Measurements from ENCODE around the gene BCAS3. TPM values are rescaled to one million over a fixed set of nuclear protein-coding genes. Genes with fewer than 3 reads are reported as not detected.

The BCAS3 gene
- total RNA-seq, 1 donor from 2014 or later: 14.5 TPM

DNA sequence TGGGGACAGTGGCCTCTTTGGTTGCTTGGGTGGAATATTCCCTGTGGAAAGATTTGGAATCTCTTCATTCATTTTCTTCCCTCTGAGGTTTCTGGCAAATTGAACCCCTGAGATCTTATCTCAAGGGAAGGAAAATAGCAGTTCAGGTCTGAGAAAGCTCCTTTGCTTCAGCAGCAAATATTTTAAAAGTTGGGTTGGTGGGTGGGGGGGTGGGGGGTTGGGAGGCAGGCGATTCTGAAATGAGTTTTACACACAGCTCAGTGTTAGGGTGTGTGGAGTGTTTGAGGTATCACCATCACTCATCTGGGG, 728.8 kb downstream of the BCAS3 start:
- Mint-ChIP-seq H3K4me3 (ENCODE audit: unreplicated experiment) (no peak overlapping the region), H3K4me1 (ENCODE audit: low read depth, unreplicated experiment) (no peaks in the 10 kb centered on the region), H3K27me3 (ENCODE audit: low read depth, unreplicated experiment) (peaks cover 63% of the 10 kb centered on the region), H3K36me3 (ENCODE audit: low read depth, unreplicated experiment) (peaks cover 2% of the 10 kb centered on the region), H3K27ac (ENCODE audit: unreplicated experiment) (peak overlapping the region; percentile 53), H3K9me3 (ENCODE audit: unreplicated experiment) (peaks cover 3% of the 10 kb centered on the region)
- FAIRE-seq (no peak), DNase-seq (ENCODE audit: low read depth) (no peak)
- peaks cover 59% of the 10 kb centered on the region for H3K79me2 ChIP-seq (ENCODE audit: insufficient read depth, low read length)
- peaks cover 36% of the 10 kb centered on the region for H4K20me1 ChIP-seq (ENCODE audit: insufficient read depth, low read length)
- no peak overlapping the region for H3K9ac ChIP-seq (ENCODE audit: low read length)
- H3K4me2 ChIP-seq (ENCODE audit: low read length): no peak overlapping the region
- no peaks in the 10 kb centered on the region for H3K36me3 ChIP-seq (ENCODE audit: insufficient read depth, low read length)
- no peak overlapping the region for H3K27ac ChIP-seq (ENCODE audit: low read depth, low read length)
- H3K9me3 ChIP-seq (ENCODE audit: insufficient read depth, low read depth, low read length): no peaks in the 10 kb centered on the region
- H2AFZ ChIP-seq (ENCODE audit: low read depth, low read length): no peak overlapping the region
- H3K27me3 ChIP-seq (ENCODE audit: insufficient read depth, low read length): peaks cover 24% of the 10 kb centered on the region
- peaks cover 46% of the 10 kb centered on the region for H3K4me1 ChIP-seq (ENCODE audit: insufficient read depth, low read length)
- no peak for TF ChIP-seq EZH2 (IDR thresholded peaks at IDR 0.05; ENCODE audit: insufficient read depth, low read length)
- TF ChIP-seq, protein P1, sequence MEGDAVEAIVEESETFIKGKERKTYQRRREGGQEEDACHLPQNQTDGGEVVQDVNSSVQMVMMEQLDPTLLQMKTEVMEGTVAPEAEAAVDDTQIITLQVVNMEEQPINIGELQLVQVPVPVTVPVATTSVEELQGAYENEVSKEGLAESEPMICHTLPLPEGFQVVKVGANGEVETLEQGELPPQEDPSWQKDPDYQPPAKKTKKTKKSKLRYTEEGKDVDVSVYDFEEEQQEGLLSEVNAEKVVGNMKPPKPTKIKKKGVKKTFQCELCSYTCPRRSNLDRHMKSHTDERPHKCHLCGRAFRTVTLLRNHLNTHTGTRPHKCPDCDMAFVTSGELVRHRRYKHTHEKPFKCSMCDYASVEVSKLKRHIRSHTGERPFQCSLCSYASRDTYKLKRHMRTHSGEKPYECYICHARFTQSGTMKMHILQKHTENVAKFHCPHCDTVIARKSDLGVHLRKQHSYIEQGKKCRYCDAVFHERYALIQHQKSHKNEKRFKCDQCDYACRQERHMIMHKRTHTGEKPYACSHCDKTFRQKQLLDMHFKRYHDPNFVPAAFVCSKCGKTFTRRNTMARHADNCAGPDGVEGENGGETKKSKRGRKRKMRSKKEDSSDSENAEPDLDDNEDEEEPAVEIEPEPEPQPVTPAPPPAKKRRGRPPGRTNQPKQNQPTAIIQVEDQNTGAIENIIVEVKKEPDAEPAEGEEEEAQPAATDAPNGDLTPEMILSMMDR (IDR thresholded peaks at IDR 0.05; ENCODE audit: insufficient read depth, low read depth, low read length): no peak
- no peak overlapping the region for H3K4me3 ChIP-seq (ENCODE audit: insufficient read depth, low read depth, low read length)

DNA sequence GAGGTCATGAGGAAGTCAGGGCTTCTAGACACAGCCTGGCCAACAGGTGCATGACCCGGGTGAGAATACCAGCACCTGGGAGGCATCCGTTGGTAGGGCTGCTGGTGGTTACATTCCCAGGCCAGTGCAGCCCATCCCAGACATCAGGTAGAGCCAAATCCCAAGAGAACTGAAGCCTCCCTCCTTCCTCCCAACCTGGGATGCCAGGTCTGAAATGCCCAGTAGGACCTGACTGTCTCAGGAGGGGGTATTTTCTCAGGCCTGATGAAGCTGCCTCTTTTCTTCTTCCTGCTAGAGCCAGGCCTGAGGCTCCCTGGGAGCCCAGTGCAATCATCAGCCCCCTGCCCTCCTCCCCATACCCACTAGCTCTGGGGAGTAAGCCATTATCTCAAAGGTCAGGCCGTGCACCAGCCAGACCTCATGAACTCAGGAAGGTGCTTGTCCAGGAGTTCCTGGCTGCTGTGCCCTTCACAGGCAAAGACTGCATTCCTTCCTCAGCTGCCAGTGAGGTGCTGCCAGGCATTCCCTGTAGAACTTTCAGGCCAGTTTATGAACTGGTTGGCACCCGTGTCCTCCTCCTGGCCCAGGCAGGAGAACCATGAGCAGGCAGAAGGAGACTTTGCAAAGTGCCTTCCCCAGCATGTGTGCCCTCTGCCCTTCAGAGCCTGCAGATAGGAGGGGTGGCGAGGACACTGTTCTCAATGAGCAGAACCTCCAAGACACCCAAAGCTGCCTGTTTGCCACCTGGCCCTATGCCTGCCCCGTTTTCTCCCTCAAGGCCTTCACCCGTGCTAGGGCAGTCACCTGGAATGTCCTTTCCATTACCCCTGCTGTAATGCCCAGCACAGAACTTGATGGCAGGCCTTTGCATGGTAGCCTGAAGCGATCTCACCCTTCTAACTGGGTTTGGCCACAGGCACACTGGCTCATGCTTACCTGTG, 729.6 kb downstream of the BCAS3 start:
- Histone ChIP-seq H3K36me3 (ENCODE audit: insufficient read depth, low read length) (no peaks in the 10 kb centered on the region), H3K4me3 (ENCODE audit: insufficient read depth, low read depth, low read length) (no peak overlapping the region), H3K27me3 (ENCODE audit: insufficient read depth, low read length) (peaks cover 24% of the 10 kb centered on the region), H3K4me1 (ENCODE audit: insufficient read depth, low read length) (peaks cover 40% of the 10 kb centered on the region), H3K9ac (ENCODE audit: low read length) (no peak overlapping the region), H3K4me2 (ENCODE audit: low read length) (no peak overlapping the region), H2AFZ (ENCODE audit: low read depth, low read length) (no peak overlapping the region), H4K20me1 (ENCODE audit: insufficient read depth, low read length) (peaks cover 29% of the 10 kb centered on the region), H3K79me2 (ENCODE audit: insufficient read depth, low read length) (peaks cover 52% of the 10 kb centered on the region), H3K27ac (ENCODE audit: low read depth, low read length) (no peak overlapping the region), H3K9me3 (ENCODE audit: insufficient read depth, low read depth, low read length) (no peaks in the 10 kb centered on the region)
- Mint-ChIP-seq H3K4me3 (ENCODE audit: unreplicated experiment) (no peak overlapping the region), H3K36me3 (ENCODE audit: low read depth, unreplicated experiment) (peaks cover 2% of the 10 kb centered on the region), H3K4me1 (ENCODE audit: low read depth, unreplicated experiment) (no peaks in the 10 kb centered on the region), H3K9me3 (ENCODE audit: unreplicated experiment) (peaks cover 3% of the 10 kb centered on the region), H3K27ac (ENCODE audit: unreplicated experiment) (no peak overlapping the region), H3K27me3 (ENCODE audit: low read depth, unreplicated experiment) (peaks cover 60% of the 10 kb centered on the region)
- FAIRE-seq (no peak), DNase-seq (ENCODE audit: low read depth) (no peak)
- TF ChIP-seq, protein P1 (IDR thresholded peaks at IDR 0.05; ENCODE audit: insufficient read depth, low read depth, low read length): no peak
- TF ChIP-seq EZH2 (IDR thresholded peaks at IDR 0.05; ENCODE audit: insufficient read depth, low read length): no peak
